ENCODE results near the gene F10.
"Not testable (repeated sequence)": the region's sequence is repeated elsewhere in the genome, so short reads cannot be mapped to it uniquely, and the experiment has no call there.

Gene F10

DNA sequence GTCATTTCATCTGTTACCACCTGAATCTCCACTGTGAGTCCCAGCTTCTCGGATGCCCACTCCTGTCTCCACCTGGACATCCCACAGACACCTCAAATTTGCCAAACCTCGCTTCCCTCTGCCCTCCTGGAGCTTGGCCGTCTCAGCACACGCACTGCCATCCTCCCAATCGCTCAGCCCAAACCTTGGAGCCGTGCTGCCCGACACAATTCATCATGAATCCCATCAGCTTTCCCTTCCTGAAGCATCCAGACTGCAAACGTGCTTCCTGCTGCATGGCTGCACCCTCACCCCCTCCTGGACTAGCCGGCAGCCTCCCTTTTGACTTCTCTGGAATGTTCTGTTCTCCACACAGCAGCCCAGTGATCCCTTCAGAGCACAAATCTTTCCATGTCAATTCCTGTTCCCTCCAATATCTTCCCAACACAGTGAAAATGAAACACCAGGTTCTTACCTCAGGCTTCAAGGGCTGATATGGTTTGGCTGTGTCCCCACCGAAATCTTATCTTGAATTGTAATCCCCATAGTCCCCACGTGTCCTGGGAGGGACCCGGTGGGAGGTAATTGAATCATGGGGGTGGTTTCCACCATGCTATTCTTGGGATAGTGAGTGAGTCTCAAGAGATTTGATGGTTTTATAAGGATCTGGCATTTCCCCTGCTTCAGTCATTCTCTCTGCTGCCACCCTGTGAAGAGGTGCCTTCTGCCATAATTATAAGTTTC, 34.8 kb downstream of the F10 start:
- TF ChIP-seq, protein P1, sequence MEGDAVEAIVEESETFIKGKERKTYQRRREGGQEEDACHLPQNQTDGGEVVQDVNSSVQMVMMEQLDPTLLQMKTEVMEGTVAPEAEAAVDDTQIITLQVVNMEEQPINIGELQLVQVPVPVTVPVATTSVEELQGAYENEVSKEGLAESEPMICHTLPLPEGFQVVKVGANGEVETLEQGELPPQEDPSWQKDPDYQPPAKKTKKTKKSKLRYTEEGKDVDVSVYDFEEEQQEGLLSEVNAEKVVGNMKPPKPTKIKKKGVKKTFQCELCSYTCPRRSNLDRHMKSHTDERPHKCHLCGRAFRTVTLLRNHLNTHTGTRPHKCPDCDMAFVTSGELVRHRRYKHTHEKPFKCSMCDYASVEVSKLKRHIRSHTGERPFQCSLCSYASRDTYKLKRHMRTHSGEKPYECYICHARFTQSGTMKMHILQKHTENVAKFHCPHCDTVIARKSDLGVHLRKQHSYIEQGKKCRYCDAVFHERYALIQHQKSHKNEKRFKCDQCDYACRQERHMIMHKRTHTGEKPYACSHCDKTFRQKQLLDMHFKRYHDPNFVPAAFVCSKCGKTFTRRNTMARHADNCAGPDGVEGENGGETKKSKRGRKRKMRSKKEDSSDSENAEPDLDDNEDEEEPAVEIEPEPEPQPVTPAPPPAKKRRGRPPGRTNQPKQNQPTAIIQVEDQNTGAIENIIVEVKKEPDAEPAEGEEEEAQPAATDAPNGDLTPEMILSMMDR (IDR thresholded peaks at IDR 0.05; ENCODE audit: low read depth, low read length, missing control alignments), result no peak
- no peak for DNase-seq (ENCODE audit: extremely low read depth, low read depth)
- no peak overlapping the region for H3K4me3 ChIP-seq (replicated peaks; ENCODE audit: low read depth, low read length)

DNA sequence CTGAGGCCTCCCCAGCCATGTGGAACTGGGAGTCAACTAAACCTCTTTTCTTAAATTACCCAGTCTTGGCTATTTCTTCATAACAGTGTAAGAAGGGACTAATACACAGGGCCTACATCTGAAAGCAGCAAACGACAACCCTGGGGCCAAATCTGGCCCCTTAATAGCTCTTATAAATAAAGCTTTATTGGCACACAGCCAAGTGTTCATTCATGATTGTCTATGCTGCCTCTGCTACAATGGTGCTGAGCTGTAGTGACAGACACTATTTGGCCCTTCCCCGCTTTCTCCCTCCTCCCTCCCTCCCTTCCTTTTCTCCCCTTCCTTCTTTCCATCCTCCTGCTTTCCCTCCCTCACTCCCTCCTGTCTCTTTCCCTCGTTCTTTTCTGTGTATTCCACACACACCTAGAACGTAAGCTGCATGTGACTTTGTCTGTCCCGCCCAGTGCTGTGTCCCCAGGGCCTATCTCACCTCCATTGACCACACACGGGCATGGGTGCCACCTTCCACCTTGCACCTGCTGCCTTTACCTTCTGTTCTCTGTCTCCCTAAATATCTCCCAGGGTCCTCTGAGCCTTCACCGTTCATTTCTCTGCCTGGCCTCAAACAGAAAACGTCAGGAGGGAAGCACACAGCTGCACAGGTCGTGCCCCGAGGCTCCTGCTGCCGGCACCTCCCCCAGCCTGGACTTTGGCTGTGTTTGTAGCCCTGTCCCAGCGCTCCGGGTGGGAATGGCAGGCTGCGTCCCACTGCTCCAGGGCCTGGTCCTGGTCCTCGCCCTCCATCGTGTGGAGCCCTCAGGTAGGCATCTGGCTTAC, 35.5 kb downstream of the F10 start, which contains the start of gene PROZ:
PROZ (plus strand) TSS at position 720 of the 819 bp plus-strand sequence; CDS start at position 733, 13 bp downstream.
- no peak within 1 kb of the TSS for H3K4me3 ChIP-seq (replicated peaks; ENCODE audit: low read depth, low read length)
- no peak for DNase-seq (ENCODE audit: extremely low read depth, low read depth)
- TF ChIP-seq, protein P1 (IDR thresholded peaks at IDR 0.05; ENCODE audit: low read depth, low read length, missing control alignments), result no peak

DNA sequence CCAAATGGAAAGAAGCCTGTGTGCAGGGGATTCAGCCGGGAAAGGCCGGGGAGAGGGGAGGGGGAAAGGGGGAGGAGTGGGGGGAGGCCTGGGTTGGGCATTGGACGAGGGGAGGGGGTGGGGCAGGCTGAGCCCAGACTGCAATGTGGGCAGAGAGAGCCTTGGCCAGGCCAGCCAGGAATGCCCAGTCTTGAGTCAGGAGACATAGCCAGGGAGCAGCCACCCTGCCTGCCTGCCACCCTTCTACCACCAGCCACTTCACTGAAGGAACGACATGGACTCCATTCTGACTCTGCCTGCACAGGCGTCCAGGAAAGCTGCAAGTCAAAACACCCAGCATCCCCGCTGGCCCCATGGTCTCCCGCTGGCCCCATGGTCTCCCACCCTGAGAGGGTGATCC, 36.3 kb downstream of the F10 start:
- DNase-seq (ENCODE audit: extremely low read depth, low read depth), result no peak
- no peak overlapping the region for H3K4me3 ChIP-seq (replicated peaks; ENCODE audit: low read depth, low read length)
- TF ChIP-seq, protein P1 (IDR thresholded peaks at IDR 0.05; ENCODE audit: low read depth, low read length, missing control alignments), result no peak

DNA sequence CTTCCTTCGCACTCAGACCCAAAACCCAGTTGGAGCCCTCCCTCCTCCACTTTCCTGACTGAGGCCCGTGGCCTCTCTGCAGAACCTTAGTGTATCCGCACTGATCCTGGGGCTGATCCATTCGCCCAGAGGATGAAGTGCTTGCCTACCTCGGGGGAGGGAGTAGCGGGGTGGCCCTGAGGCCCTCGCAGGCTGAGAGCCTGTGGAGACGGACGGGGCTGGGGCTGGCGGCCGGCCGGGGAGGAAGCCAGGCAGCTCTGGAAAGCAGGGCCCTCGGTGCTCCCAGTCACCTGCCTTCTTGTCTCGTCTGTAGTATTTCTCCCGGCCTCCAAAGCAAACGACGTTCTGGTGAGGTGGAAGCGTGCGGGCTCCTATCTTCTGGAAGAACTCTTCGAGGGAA, 37.1 kb downstream of the F10 start:
- H3K4me3 ChIP-seq (replicated peaks; ENCODE audit: low read depth, low read length), result no peak overlapping the region
- TF ChIP-seq, protein P1 (IDR thresholded peaks at IDR 0.05; ENCODE audit: low read depth, low read length, missing control alignments), result no peak
- no peak for DNase-seq (ENCODE audit: extremely low read depth, low read depth)

DNA sequence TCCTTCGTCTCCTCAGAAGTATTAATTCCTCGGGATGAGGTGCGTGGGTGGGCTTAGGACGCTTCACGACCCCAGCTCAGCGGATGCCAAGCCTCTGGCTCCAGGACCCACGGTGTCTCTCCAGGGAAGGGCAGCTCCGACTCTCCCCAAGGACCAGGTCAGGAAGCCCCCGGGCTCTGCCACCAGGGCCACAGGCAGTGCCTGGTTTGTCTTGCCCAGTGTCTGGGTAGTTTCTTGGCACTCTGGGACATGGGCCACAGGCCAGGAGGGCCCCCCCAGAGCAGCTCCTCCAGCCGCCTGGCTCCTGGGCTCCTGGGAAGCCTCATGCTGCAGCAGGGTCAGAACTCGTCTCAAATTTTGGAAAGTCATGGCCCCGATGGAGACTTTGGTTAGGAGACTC, 38.4 kb downstream of the F10 start:
- H3K4me3 ChIP-seq (replicated peaks; ENCODE audit: low read depth, low read length), result no peak overlapping the region
- TF ChIP-seq, protein P1 (IDR thresholded peaks at IDR 0.05; ENCODE audit: low read depth, low read length, missing control alignments), result no peak
- no peak for DNase-seq (ENCODE audit: extremely low read depth, low read depth)

DNA sequence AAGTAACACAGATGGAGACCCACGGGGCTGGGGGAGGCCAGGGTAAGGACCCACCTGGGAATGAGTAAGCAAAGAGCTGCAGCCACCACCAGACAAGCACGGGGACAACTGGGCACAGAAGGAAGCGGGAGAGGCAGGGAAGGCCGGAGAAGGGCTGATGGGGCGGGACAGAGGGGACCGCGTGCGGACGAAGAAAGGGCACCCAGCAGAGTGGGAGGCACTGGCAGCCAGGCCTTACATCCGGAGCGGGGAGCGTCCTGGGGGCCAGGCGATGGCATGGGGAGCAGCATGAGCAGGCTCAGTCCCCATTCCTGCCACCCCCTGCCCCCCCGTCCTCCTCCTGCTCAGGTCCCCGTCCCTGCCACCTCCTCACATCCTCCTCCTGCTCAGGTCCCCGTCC, 38.8 kb downstream of the F10 start:
- TF ChIP-seq, protein P1 (IDR thresholded peaks at IDR 0.05; ENCODE audit: low read depth, low read length, missing control alignments), result no peak
- DNase-seq (ENCODE audit: extremely low read depth, low read depth), result no peak
- H3K4me3 ChIP-seq (replicated peaks; ENCODE audit: low read depth, low read length), result no peak overlapping the region

DNA sequence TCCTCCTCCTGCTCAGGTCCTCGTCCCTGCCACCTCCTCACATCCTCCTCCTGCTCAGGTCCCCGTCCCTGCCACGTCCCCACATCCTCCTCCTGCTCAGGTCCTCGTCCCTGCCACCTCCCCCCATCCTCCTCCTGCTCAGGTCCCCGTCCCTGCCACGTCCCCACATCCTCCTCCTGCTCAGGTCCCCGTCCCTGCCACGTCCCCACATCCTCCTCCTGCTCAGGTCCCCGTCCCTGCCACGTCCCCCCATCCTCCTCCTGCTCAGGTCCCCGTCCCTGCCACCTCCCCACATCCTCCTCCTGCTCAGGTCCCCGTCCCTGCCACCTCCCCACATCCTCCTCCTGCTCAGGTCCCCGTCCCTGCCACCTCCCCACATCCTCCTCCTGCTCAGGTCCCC, 39.4 kb downstream of the F10 start:
- DNase-seq (ENCODE audit: extremely low read depth, low read depth); H3K4me3 ChIP-seq (replicated peaks; ENCODE audit: low read depth, low read length): not testable (repeated sequence)

Data from HFF-Myc (cell line).